ENCODE results near the gene WHRN.

WHRN gene

DNA sequence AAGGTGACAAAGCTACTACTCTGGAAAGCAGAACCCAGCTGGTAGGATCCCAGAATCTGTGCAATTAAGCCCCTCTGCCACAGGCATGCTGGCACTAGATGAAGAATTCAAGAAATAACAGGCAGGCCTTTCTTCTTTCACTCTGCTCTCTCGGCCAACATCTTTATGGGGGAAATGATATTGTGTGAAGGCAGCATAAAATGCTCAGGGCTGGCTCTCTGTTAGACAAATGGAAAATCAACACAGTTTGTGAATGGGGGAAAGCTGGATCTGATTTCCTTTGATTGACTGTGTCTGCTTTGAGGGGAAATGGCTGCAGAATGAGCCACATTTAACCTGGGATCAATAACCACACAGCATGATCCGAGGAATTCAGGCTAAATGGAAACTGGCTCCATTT lies 88.4 kb downstream of the WHRN start:
- DNase-seq: no peak

DNA sequence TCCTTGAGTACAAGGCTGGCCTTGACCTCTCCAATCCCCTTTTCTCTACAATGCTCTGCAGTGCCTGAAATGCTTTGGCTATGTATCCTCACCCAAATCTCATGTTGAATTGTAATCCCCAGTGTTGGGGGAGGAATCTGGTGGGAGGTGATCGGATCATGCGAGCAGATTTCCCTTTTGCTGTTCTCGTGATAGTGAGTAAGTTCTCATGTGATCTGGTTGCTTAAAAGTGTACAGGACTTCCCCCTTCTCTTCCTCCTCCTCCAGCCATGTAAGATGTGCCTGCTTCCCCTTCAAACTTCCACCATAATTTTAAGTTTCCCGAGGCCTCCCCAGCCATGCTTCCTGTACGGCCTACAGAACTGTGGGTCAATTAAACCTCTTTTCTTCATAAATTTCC lies 89.0 kb downstream of the WHRN start:
- DNase-seq: no peak

DNA sequence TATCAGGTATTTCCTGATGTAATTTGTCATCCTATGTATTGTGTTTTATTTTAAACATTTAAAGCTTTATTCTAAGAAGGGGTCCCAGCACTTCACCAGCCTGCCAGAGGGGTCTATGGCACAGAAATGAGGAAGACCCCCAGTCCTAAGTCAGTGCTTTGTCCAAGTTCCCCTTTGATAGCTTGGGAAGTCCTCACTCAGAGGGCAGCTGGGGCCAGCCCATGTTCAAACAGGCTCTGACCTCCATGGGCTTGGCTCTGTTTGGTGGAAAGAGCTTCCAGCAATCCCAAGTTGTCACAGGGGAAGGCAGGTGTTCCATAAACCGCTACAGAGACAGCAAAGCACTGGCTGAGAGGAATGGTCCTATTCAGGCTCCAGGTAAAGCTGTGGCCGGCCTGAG lies 90.9 kb downstream of the WHRN start:
- no peak for DNase-seq

DNA sequence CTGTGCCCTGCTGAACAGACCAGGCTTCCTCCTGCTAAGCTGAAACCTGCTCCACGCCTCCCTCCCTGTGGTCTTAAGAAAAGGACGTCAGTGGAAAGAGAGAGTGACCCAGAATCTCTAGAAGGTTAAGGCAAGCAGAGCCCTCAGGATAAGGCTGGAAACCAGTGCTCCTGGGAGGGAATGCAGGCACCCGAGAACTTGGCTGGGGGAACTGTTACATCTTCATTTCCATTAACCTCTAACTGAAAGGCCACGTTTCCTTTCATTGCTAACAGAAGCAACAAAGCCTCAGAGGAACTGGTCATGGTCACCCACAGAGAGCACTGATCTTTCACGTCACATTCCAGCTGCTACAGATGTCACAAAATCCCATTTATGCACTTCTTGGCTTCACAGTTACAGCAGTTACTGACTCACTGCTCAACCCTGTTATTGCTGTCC lies 91.4 kb downstream of the WHRN start:
- DNase-seq: no peak

DNA sequence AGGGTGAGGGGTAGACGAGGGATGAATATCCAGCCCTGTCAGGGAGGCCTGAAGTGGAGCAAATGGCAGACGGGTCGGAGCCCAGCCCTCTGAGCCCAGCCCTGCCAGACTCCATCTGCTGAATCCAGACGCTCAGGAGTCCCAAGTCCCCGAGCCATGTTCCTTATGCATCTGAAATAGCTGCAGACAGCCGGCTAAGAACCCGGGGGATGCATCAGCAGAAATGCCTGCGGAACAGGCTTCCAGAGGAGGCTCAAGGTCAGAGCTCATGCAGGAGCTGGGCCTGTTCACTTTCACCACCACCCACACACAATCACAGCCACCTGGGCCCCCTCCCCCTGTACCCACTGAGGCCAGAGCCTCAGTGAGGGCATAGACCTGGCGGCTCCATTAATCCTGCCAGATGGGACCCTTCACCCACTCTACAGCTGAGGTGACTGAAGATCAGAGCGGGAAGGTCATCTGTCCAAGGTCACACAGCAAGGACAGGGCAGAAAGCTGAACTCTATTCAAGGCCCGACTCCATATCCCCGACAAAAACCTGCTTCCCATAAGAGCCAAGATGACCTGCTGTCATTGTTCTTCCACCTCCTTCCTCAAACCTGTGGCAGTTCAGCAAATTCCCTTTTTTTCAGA lies 93.1 kb downstream of the WHRN start:
- DNase-seq: no peak

DNA sequence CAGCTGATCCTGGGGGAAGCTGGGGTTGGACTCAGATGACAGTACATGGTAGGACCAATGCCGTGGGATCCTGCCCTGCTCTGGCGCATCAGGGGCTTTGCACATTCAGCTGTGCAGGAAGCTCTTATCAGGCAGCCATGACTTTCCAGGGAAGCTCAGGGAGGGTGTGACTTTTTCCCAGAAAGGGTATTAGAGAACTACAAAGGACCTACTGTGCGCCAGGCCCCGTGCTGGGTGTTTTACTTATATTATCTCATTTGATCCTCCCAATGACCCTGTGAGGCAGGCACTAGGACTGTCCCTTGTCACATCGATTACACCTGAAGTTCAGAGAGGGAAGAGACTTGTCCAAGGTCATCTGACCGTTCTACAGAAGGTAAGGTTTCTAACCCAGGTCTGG lies 93.8 kb downstream of the WHRN start:
- DNase-seq: no peak

DNA sequence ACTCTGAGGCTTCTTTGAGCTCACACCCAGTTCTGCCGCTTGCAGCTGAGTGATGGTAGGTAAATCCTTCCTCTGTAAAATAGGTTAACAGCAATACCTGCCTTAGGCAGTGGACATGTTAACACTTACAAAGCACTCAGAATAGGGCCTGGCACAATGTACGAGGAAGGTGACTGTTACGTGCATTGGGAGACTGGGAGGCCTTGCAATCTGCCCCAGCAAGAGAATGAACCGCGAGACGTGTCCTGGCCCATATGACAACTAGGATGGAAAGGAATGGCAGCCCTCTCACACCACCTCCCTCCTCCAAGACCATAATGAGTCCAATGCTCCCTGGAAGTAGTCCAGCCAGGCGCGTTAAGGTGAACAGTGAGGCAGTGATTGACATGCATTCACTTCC lies 94.4 kb downstream of the WHRN start:
- DNase-seq: no peak

DNA sequence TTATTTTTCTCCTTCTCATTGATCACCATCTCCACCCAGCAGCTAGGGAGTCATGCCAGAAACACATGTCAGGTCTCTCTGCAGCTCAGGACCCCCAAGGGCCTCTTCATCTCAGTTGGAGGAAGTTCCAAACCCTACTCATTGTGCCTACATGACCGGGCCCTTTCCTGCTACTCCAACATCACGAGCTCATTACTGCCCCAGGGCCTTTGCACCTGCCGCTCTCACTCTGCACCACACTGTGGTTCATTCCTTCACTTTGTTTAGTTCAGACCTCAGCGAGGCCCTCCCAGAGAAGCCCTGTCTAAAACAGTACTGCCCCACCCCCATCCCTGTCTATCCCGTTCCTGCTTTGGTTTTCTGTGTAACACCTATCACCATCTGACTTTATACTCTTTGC lies 95.4 kb downstream of the WHRN start:
- DNase-seq: no peak

DNA sequence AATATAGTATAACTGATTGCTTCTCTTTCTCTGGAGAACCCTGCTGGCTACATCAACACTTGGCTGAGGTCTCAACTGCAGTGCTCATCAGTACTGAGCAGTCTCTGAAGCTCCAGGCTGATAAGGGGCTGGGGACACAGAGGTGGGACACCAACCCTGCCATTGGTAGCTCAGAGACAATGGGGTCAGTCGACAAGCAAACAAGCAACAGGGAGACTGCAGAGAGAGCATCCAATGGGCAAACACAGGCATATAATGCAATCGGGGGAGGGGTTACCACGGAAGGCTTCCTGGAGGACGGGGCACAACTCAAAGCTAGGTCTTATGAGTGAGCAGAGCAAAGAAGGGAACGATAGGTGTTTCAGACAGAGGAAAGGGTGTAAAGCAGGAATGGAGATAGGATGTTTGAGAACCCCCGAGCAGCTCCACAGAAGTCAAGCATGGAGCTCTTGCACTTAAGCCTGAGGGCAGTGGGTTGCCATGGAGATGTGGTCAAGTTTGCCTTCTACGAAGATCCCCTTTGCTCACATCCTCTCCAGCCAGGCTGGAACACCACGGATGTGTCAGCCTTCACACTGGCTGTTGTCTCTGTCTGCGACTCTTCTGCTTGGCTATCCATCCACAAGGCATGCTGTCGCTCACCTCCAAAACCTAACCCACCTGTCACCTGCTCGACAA lies 96.0 kb downstream of the WHRN start:
- no peak for DNase-seq

DNA sequence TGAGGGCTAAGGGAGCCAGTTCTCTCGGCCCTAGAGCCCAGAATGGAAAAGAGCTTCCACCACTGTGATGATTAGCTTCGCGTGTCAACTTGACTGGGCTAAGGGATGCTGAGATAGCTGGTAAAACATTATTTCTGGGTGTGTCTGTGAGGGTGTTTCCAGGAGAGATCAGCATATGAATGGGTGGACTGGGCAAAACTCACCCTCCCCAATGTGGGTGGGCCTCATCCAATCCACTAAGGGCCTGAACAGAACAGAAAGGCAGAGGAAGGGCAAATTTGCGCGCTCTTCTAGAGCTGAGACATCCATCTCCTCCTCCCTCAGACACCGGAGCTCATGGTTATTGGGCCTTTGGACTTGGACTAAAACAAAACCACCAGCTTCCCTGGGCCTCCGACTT lies 96.6 kb downstream of the WHRN start:
- no peak for DNase-seq

DNA sequence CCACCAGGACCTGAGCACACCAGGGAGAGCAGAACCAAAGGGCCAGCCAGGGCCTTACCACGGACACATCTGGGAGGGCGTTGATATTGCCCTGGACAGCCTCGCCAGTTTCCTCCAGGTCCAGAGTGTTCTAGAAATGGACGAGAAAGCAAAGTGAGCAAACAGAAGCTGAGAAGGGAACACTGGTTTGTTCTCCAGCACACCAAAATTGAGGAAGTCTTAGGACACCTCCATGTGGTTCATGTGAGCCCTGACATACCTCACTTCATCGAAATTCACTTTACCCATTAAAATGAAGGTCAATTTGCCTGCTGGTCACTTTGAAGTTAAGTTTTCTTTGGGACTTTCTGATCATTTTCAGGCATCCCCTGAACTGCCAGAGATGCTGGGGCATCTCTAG lies 97.4 kb downstream of the WHRN start:
- no peak for DNase-seq

DNA sequence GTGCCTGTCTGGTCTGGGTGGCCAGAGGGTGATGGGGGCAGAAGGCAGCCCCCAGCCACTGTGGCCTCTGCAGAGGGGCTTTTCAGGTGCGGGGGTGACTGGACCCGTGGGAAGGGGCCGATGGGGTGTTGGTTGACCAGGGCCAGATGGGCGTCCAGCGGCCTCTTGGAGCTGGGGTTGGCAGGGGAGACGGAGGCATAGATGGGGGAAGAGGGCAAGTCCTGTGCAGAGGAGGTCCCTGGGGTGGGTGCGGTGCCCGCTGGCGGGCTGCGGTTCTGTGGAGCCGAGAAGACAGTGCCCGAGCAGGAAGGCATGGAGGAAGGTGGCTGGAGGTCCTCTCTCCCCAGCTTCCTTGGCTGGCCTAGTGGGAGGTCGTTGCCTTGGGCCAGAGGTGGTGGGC lies 98.8 kb downstream of the WHRN start:
- DNase-seq: no peak

DNA sequence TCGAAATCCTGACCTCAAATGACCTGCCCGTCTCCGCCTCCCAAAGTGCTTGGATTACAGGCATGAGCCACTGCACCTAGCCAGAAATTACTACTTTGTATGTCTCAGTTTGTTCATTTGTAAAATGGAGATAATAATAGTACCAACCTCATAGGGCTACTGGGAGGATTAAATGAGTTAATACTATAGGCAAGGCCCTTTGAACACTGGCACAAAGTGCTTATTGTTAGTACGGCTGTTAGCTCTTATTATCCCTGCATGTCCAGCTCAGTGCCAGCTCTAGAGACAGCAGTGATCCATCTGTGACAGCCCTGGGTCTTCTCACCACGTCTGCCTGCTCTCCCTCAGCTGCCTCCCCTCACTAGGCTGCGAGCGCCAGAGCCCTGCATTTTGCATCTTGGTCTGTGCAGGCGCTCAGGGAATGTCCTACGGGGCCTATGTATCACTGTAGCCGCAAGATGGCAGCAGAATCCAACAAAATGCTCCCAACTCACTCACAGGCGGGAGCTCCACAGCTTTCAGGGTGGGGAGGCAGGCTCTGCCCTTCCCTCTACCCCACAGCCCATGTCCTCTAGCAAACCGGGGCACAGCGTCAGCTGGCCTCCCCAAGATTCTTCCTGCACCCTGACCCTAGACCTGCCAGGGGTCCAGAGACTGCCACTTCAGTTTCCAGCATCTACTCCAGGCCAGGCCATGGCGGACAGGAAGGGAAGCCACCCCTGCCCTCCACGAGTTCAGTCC lies 99.8 kb downstream of the WHRN start:
- DNase-seq: peak; percentile 67

DNA sequence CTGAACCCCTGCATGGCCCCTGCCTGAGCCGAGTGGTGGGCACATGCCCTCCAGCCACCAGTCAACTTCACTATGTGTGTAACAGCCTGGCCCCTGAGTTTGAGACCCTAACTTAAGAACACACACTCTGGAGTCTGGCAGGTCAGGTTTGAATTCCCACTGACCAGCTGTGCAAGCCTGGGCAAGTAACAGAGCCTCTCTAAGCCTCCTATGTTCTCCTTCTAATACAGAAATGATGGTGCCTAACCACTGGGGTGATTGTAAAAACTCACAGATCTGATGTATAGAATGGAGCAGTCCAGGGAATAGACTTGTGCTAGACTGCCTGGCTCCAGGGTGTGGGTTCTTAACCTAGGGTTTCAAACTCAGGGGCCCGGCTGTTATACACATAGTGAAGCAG lies 100.7 kb downstream of the WHRN start:
- DNase-seq: no peak

DNA sequence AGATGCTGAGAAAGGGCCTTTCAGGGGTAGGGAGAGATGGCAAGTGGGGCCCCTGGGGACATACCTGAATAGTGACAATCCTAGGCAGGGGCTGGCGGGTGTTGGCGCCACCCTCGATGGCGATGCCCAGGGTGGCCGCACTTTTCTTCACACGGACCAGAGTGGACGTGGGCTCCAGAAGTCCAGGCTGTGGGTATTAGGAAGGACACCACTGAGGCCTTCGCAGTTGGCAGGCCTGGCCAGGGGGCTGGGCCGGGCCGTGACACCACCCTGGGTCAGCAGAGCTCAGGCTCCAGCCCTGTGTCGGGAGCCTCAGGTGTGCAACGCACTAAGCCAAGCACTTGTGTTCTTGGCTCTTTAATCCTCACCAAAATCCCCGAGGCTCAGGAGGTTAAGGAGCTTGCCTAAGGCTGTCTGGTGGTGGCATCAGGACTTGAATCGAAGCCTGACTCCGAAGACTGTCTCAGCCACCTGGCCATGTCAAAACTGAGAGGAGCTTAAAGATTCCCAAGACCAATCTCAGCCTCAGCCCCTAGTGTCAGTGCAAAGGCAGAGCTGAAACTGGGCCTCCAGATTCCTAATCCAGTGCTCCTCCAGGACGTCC lies 102.0 kb downstream of the WHRN start:
- DNase-seq: no peak

DNA sequence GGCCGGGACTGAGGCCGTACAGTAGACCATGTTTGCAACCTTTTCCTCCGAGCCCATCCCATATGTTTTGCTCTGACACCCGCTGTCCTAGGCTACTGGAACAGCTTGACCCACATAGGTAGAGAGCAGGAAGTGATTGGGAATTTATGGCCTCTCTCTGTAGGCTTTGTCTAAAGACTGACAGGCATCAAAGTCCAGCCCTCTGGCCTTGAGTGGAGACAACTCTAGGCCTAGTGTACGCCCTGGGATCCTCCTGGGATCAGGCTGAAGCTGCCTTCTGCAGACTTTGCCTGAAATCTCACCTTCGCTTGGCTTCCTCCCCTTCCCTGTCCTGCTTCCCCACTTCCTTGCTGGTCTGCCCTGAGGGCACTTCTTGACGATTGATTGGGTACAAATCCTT lies 103.9 kb downstream of the WHRN start:
- DNase-seq: no peak

DNA sequence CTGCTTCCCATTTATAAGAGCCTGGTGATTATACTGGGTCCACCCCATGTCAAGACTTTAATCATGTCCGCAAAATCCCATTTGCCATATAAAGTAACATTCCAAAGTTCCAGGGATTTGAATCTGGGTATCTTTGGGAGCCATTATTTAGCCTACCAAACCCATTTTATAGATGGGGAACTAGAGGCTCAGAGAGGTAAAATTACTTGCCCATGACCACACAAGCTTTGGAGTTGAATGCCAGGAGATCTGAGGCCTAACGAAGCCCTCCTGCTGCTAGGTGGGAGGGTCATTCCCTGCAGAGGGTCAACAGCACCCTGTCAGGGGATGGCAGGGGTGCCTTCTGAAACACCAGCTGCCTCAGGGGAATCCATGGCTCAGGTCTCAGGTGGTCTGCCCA lies 104.5 kb downstream of the WHRN start:
- no peak for DNase-seq

DNA sequence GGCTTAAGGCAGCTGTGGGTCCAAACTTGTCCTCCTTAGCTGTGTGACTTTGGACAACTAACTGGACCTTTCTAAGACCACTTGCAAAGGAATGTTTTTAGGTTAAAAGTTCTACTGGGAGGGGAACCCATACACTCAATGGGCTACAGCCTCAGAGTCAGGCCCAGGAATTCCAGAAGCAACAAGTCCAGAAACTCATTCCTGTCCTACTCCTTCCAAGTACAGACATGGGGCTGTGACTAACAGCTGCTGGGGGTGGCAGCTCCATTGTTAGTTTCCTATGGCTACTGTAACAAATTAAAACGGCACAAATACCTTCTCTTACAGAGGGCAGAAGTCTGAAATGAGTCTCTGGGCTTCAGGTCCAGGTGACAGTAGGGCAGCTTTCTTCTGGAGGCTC lies 105.1 kb downstream of the WHRN start:
- no peak for DNase-seq

DNA sequence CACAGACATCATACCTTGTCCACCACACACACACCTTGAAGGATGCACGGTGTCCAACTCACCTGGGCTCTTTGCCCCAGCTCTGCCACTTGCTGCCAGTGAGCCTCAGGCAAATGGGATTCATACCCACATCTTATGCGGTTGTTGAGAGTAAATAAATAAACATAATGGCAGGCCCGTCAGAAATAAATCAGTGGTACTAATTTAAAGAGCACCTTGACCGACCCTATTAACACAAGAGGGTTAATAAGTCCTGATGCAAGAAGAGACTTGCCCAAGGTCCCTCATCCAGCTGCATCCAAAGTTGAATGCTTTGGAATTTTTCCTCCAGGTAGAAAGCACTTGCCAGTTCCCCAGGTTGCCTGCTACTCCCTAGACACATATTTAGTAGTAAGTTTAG lies 105.9 kb downstream of the WHRN start:
- DNase-seq: no peak

DNA sequence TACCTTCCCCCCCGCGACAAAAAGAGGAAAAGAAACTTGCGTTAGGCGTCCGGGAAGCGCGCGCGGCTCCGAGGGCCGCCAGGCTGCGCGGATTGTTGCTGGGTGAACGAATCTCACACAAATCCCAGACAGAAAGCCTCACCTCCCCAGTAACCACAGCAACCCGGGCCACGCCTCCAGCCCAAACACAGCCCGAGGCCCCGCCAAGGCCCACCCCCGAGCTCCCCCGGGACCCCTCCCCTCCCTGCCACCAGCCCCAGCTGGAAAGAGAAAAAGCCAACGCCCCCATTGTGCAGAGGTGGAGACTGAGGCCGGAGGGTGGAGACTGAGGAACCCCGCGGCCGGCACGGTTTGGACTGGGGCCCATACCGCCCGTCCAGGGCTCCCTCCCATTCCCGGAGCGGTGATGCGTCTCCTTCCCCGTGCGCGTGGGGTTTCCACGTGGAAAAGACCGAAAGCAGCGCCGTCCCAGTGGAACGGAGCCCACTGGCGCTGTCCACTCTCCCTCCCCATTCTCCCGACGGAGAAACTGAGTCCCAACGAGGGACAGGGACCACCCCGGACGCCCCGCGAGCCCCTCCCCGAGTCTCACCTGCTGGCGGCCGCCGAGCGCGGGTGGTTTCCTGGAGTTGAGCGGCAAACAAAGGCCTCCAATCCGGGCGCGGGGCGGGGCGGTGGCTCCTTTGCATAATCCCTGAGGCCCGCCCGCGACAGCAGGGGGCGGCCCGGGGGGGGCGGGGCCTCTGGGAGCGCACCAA lies 107.2 kb downstream of the WHRN start:
- peak; percentile 97 for DNase-seq

DNA sequence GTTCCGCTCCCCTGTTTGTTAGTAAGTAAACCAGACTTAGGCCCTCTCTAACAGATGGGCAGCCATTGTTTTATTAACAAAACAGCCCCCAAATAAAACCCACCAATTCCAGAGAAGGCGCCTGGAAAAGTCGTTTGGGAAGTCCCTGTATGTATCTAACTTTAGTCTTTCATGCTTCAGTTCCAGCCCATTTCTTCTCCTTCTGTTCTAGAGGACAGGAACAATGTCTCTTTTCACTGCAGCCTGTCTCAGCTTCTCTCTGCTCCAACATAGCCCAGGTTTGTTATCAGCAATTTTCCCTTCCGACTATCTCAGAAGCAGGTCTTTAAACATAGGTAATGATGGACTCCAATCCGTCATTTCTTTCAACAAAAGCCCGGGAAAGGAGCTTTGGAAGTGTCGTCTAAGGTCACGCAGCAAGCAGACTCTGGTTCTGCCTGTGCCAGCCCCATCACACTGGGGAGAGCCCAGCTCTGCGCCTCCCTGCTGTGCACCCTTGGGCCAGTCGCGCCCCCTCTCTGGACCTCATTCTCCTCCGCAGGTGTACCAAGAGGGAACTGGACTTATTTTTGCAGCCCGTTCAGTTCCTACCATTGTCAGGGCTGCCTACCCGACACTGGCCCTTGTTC lies 107.9 kb downstream of the WHRN start:
- DNase-seq: no peak

DNA sequence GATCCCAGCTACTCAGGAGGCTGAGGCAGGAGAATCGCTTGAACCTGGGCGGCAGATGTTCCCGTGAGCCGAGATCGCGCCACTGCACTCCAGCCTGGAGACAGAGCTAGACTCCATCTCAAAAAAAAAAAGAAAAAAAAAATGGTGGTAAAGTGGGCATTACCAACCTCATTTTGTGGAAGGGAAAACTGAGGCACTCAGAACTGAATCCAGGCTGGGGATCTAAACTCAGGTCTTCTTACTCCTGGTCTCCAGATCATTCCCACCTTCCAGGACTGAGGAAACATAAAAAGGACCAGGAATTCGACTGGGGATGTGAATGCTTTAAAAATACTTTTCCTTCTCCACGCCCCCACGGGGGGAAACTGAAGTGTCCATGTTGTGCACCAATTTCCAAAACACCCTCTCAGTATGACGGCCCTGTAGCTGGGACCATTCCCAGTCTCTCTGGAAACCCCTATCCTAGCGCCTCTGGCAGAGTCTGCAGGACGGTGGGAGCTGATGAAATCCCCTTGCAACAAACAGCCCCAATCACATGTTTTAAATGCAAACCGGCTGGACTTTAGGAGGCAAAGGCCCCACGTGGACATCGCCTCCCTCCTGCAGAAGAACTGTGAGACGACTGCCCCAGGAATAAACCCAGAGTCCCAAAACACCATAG lies 108.6 kb downstream of the WHRN start:
- no peak for DNase-seq

All from stimulated activated CD4-positive, alpha-beta T cell treated with anti-CD3 and anti-CD28 coated beads, Interleukin-12 subunit alpha, Interleukin-12 subunit beta, amount 100 ng/mL, for 4 hours (primary cell).